ENCODE results near the gene PLCG1.

PLCG1 gene

DNA sequence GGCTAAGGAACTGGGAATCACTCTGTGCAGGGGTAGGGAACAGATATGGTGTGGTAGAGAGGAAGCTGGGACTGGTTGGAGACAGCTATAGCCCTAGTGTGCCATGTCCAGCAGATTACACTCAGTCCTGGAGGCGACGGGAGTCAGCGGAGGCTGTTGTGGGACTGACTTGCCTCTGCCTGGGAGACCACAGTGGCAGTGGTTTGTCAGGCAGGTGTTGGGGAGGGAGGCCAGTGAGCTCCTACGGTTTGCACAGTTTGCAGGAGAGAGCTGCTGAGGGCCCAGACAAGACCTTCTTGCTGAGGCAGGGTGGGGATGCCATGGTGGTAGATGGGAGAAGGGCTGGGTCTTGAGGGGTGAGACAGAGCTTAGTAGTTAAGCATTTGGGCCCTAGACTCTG, 4.9 kb downstream of the PLCG1 start:
- DNase-seq (ENCODE audit: low read depth) = no peak

DNA sequence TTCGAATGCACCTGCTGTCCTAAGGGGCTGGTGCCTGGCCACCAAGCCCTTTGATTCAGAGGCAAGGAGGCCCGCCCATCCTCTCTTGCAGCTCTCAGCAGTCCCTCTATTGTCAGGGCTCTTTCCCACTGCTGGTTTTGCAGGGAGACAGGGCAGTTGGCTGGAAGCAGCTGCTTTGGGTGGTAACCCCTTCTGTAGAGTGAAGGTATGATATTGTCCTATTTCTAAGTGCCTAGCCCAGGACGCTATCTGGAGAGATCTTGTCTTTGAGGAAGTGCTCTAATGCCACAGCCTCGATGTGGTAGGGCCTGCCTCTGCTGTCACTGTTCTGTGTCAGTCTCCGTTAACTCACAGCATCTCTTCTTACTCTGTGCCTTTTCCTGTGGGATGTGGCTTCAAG, 5.6 kb downstream of the PLCG1 start:
- DNase-seq (ENCODE audit: low read depth) = no peak

DNA sequence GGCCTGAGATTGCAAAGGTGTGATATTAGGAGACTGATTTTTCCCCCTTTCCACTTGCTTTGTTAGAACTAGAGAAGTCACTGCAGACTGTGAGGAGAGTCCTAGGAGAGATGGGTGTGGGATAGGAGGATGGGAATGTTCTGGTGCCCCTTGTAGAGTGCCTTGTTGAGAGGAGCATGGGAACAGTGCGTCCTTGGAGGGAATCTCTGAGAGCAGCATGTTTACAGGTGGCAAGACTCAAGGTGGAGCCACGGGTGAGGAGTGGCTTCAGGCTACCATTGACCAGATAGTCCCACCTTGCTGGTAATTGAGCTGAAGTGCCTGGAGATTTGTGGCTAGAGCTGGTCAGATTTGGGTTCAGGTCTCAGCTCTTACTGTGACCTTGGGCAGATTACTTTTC, 6.0 kb downstream of the PLCG1 start:
- DNase-seq (ENCODE audit: low read depth) = no peak

DNA sequence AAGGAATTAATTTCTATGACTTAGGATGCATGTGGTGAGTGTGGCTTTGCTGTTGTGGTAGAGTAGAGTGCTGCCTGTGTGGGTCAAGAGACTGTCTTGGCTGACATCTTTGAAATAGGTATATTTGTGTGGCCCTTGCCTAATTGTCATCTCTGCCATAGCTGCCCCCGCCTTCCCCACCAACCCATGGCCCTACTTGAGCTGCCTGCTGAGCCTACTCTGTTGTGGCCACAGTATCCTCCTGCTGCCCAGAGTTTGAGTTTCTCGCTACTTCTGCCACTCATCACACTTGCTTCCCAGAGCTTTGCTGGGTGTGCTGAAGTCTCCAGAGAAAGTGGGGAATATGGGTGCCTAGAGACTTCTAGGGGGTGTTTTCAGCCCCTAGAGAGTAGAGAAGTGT, 8.0 kb downstream of the PLCG1 start:
- DNase-seq (ENCODE audit: low read depth) = no peak

DNA sequence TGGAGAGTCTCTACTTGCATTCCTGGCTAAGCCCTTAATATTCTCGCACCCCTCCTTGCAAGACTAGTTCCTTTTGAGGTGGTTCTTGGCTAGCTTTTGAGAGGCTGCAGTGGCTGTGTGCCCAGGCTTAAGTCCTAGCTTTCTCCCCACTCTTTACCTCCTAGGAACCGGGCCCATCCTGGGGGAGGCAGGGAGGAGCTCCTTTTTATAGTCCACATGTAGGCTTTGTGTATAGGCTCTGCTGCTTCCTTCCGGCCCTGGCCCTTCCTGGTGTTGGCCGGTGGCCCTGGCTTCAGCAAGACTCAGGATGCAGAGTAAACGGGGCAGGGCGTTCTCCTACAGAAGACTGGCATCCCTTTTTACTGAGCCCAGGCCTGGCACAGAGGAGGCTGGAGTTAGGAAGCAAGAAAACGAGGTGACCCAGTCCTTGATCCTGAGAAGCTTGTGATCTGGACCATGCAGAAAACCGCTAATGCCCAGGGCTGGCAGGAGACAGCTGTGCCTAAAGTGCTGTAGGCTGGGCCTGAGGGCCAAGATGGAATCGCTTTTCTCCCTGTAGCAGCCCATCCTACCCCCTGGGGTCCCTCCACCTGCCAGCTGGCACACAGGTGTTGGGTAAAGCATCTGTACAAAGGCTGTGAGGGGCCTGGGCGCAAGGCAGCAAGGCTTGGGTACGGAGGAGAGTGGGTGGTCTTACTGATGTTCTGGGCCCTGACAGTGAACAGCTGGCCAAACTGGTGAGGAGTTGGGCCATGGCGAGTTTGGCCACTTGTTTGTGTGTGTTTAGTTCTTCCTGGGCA, 8.7 kb downstream of the PLCG1 start:
- DNase-seq (ENCODE audit: low read depth) = no peak

DNA sequence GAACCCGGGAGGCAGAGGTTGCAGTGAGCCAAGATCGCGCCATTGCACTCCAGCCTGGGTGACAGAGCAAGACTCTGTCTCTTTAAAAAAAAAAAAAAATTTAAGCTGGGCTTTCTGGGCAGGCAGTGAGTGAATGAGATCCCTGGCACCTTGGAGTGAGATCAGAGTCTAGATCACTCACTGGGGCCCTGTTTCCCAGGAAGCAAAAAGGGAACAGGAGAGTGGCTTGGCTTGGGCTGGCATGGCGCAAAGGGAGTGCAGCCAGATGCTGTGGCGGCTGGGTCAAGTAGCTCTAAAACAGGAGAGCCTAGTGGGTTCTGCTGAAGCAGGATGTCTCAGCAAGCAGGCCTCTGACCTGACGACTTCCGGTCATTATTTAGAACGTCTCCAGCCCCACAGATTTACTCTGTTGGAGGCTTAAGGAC, 10.4 kb downstream of the PLCG1 start:
- DNase-seq (ENCODE audit: low read depth) = no peak

DNA sequence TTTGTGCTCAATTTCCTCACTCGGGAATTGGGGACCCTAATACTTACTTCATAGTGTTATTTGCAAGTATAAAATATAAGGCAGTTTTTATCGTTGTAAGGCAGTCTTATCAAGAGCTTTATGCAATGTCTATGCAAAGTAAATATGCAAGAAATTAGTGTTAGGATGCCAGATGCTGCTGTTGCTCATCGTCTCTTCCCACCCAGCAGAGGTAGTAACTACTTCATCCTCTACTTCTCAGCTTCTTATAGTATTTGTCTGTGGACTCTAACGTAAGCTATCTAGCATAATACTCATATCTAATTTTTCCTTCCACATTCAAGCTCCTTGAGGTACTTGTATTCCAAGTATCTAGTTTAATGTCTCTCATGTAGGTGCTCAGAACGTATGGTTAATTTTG, 11.6 kb downstream of the PLCG1 start:
- no peak for DNase-seq (ENCODE audit: low read depth)

DNA sequence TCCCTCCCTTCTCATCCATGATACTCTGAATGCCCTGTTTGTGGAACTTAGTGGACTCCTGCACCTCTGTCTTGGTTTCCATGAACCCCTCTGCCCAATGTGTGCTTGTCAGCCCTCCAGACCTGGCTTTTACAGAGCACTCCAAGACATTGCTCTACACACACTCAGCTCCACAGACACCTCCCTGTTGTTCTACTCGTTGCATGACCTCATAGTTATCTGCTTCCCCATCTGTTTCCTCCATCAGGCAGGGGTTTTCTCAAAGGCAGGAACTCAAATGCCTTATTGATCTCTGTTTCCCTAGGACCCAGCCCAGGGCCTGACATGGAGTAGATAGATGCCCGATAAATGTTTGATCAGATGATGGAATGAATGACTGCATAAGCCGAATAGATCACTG, 13.3 kb downstream of the PLCG1 start:
- DNase-seq (ENCODE audit: low read depth) = no peak

DNA sequence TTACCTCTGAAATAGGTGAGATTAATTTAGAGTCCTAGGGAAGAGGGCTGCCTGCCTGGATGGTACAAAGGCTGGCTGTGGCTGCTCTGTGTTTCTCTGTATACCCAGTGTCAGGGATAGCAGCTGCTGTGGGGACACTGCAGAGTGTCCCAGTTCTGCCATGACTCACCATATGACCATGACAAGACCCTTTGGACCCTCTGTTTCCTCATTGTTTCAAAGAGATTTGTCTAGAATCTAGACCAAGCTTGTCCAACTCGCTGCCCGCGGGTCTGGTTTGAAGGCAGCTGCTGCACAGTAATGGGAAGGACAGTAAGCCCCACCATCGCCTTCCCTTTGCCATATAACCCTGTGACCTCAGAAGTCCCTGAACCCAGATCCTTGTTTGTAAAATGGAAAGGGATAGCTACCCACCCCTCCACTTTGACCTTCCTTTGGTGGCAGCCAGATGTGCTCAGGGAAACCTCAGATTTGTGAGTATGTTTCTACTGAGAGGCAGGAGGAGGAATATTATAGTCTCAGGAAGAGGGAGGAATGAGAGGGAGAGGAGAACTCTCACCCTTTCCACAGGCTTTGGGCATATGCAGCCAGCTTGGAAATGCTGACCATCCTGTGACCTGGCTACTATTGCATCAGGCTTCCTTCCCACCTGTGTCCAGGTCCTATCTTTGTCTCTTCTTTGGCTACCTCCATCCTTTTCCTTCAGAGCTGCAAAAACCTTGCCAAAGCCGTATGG, 14.0 kb downstream of the PLCG1 start:
- DNase-seq (ENCODE audit: low read depth) = no peak

DNA sequence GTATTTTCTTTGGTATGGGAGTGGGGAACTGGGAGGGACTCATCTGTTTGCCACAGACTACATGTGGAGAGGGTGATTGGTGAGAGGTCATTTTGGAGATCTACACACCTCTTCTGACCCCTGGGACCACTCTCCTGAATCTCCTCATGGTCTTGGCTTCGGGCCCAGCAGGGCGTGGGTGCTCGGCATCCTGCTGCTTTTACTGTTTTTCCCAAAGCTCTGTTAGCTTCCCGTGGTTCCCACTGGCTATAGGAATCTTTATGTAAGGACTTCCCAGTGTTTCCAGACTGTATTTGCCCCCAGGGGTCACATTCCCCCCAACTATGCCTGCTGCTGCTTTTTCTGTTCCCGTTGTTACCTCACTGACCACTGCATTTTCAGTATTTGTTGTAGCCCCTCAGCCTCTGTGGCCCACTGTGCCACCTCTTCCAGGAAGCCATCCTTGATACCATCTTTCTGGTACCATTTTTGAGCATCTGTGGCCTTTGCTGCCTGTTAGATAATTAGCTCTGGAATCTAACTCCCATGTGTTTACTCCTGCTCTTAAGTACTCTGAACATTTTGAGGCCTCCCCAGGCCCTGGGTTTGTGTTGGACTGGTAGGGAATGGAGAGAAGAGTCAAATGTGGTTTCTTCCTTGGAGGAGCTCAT, 14.9 kb downstream of the PLCG1 start:
- no peak for DNase-seq (ENCODE audit: low read depth)

DNA sequence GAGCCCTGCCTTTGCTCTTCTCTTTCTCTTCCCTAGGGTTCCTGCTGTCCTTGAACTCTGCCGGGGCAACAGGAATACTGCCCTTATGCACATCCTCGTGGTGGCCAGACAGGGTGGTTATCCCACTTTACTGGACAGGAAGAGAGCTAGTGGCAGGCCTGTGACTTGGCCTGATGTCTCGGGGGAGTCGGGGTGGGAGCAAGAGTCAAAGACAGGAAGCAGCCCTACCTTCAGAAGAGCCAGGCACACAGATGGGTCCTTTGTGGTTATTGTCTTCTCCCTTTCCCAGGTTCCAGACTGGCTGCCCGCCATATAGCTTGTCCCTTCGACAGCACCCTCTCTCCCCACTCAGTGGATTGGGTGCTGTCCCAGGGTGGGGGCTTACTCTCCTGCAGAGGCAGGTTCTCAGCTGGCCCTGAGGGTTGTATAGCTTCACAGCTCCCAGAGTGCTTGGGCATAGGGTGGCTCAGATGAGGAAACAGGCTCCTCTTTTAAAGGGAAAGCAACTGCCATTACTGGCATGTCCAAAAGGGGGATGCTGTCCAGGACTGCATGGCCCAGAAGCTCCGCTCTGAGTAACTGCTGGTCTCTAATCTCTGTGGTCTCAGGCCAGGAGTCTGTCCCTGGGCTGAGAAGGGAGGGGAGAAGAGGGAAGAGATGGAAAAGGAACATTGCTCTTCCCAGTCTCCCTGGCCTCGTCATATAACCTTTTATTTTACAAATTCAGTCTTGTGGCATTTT, 17.3 kb downstream of the PLCG1 start:
- DNase-seq (ENCODE audit: low read depth) = no peak

DNA sequence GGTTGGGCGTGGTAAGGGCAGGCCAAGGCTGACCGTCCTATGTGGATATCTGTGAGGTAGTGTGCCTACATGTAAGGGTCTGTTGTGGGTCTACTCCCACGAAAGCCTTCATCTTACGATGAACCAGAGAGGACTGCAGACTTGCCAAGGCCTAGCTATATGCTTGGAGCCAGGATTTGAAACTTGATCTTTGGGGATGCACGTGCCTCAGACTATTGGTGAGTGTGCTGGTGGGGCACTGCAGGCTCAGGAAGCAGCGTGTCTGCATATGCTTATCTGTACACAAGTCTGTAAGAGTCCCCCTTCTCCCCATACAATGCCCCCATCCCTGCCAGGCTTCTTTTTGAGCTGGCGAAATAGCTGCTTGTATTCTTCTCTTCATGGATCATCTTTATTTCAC, 17.9 kb downstream of the PLCG1 start:
- no peak for DNase-seq (ENCODE audit: low read depth)

DNA sequence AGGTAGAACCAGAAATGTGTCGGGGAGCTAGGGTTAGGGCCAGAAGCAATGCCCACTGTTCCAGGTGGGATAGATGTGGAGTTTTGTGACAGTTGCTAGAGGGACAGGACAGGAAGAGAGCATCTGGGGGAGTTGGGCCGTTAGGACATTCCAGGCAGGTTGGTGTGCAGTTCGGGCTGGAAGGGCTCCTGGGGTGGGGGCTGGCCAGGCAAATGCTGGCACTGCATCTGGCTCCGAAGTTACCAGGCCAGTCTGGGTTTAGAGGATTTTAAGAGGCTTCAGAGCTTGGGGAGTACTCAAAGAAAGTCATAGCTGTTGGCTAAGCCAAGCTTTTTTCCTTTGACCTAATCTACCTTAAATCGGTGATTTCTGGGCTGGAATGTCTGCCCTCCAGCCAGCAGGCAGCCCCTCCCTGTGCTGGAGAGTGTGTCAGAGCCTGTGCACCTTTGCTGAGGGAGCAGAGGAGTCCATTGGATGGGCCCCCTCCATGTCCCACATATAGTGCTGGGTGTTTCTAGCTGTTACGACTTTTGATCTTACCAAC, 20.8 kb downstream of the PLCG1 start:
- no peak for DNase-seq (ENCODE audit: low read depth)

DNA sequence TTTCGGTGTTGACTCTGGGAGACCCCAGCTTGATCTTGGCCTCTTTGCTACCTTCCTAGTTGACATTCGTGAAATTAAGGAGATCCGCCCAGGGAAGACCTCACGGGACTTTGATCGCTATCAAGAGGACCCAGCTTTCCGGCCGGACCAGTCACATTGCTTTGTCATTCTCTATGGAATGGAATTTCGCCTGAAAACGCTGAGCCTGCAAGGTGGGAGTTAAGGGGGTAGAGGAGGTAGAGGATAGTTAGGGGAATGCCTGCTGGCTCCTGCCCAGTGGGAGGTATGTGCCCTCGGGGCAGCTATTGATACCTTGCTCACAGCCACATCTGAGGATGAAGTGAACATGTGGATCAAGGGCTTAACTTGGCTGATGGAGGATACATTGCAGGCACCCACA, 22.2 kb downstream of the PLCG1 start:
- no peak for DNase-seq (ENCODE audit: low read depth)

DNA sequence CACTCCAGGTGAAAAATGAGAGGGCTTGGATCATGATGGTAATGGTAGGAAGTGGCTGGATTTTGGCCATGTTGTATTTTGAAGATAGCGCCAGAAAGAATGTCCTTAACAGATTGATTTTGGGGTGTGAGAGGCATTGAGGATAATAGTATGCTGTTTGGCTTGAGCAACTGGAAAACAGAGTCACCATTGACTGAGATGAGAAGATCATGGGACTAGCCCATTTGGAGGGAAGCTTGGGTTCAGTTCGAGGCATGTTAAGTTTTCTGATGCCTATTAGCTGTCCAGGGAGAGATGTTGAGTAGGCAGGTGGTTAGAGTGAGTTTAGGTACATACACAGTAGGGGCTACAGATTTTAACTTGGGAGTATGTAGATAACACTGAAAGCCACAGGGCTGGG, 23.3 kb downstream of the PLCG1 start:
- DNase-seq (ENCODE audit: low read depth) = no peak

DNA sequence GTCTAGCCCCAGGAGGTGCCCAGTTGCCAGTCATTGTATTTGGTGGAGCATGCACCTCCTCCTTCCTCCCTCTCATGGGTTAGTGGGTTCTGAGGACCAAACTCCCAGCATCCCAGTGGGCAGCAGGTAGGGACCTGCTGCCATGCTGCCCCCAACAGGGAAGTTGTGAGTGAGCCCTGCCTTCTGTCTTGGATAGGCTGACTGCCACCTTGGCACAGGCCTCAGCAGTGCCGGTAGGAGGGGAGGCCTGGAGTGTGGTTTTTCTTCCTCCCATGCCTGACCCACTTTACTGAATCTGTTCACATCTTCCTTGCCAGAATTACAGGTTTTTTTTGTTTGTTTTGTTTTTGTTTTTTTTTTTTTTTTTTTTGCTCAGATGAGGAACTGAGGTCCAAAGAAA, 24.5 kb downstream of the PLCG1 start:
- no peak for DNase-seq (ENCODE audit: low read depth)

DNA sequence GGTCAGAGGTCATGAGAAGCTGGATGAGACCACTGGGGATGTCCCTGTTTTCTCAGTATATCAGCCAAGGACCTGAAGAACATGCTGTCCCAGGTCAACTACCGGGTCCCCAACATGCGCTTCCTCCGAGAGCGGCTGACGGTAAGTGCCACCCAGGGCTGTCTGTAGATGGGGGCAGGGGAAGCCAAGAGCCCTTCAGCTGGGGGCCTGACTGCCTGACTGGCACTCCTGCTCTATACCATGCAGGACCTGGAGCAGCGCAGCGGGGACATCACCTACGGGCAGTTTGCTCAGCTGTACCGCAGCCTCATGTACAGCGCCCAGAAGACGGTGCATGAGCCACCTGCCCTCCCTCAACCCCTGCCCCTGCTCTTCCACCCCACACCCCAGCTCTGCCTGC, 25.1 kb downstream of the PLCG1 start:
- no peak for DNase-seq (ENCODE audit: low read depth)

DNA sequence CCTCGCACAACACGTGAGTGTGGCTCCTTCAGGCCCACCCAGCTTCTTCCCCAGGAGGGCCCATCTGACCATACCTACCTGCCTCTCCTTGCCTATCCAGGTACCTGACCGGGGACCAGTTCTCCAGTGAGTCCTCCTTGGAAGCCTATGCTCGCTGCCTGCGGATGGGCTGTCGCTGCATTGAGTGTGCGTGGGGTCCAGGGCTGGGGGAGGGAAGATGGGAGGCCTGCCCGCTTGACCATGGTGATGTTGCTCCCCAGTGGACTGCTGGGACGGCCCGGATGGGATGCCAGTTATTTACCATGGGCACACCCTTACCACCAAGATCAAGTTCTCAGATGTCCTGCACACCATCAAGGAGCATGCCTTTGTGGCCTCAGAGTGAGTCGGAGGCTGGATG, 26.5 kb downstream of the PLCG1 start:
- no peak for DNase-seq (ENCODE audit: low read depth)

DNA sequence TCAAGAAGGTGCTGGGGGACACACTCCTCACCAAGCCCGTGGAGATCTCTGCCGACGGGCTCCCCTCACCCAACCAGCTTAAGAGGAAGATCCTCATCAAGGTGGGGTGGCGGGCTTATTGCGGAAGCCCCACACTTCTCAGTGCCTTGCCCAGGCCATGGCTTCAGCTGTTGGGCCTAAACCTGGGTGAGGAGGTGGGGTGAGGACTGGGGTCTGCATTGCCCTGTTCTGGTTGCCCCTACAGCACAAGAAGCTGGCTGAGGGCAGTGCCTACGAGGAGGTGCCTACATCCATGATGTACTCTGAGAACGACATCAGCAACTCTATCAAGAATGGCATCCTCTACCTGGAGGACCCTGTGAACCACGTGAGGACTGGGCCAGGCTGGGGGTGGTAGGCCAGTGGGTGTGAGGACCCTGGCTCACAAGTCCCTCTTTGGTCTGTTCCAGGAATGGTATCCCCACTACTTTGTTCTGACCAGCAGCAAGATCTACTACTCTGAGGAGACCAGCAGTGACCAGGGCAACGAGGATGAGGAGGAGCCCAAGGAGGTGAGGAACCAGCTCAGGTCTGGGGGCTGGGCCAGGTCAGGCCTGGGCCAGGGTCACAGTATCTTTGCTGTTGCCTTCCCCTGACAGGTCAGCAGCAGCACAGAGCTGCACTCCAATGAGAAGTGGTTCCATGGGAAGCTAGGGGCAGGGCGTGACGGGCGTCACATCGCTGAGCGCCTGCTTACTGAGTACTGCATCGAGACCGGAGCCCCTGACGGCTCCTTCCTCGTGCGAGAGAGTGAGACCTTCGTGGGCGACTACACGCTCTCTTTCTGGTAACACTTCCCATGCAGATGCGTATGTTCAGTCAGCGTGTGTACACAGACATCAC, 27.9 kb downstream of the PLCG1 start:
- no peak for DNase-seq (ENCODE audit: low read depth)

DNA sequence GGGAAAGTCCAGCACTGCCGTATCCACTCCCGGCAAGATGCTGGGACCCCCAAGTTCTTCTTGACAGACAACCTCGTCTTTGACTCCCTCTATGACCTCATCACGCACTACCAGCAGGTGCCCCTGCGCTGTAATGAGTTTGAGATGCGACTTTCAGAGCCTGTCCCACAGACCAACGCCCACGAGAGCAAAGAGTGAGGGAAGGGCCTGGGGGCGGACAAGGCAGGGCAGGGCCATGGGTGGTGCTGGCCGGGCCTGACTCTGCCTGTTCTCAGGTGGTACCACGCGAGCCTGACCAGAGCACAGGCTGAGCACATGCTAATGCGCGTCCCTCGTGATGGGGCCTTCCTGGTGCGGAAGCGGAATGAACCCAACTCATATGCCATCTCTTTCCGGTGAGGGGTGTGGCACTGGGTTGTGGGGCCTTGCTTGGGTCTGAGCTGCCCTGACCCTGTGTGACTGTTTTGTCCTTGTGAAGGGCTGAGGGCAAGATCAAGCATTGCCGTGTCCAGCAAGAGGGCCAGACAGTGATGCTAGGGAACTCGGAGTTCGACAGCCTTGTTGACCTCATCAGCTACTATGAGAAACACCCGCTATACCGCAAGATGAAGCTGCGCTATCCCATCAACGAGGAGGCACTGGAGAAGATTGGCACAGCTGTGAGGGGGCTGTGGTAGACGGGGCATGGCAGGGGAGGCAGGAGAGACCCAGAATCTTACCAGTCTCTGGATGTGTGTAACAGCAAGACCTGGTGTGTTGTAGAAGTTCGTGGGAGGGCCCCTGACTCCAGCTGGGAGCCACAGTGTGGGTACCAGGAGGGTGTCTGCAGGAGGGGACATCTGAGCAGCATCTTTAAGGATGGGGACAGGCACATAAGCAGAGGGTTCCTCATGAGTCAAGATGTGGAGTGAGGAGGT, 29.1 kb downstream of the PLCG1 start:
- DNase-seq (ENCODE audit: low read depth) = no peak
